ENCODE measurements around the gene SIM2. TPM values are rescaled to one million over a fixed set of nuclear protein-coding genes. Genes with fewer than 3 reads are reported as not detected.

The SIM2 gene
- total RNA-seq, 1 experiment from 2014 or later = not detected

- Mint-ChIP-seq H3K4me3 (no peak overlapping the region), H3K36me3 (ENCODE audit: insufficient read depth in 1 of 3, low read depth in 3 of 3) (peaks cover 1 to 26% (median 10%) of the 10 kb centered on the region in 3 experiments; a peak in 5 of 7 replicates), H3K27me3 (ENCODE audit: low read depth) (peaks cover 99% of the 10 kb centered on the region), H3K9me3 (peaks cover 20 to 29% of the 10 kb centered on the region in 2 experiments), H3K27ac (no peak overlapping the region), H3K4me1 (peaks cover 9 to 10% of the 10 kb centered on the region in 2 experiments)
- no peak overlapping the region for H3T11ph ChIP-seq (ENCODE audit: low read length)
- no peaks in the 10 kb centered on the region for H4K20me1 ChIP-seq (ENCODE audit: control insufficient read depth, insufficient read depth, insufficient read length)
- H3K79me2 ChIP-seq (ENCODE audit: insufficient read depth, low read length) = no peaks in the 10 kb centered on the region
- DNase-seq = no peak
- H4K5ac ChIP-seq (ENCODE audit: insufficient read length, low read depth, low read length) = no peak overlapping the region
- no peak overlapping the region for H2BK5ac ChIP-seq (ENCODE audit: insufficient read length, low read length)
- H3K56ac ChIP-seq (ENCODE audit: insufficient read length, low read depth, low read length) = no peak overlapping the region
- no peak overlapping the region for H3K27ac ChIP-seq (ENCODE audit: insufficient read length, low read depth, low read length)
- no peak overlapping the region for H3K23ac ChIP-seq (ENCODE audit: insufficient read length, low read depth, low read length)
- WGBS (ENCODE audit: extremely low coverage, insufficient read length, low lambda C conversion rate) = no CpG with 5 or more reads among the region's 2 CpGs
- no peak overlapping the region for H4K8ac ChIP-seq (replicated peaks; ENCODE audit: insufficient read length, low read depth, low read length)
- no peak overlapping the region for H3K14ac ChIP-seq (ENCODE audit: insufficient read depth, low read length)
- H3K27me3 ChIP-seq (ENCODE audit: insufficient read depth, low read length) = no peaks in the 10 kb centered on the region
- H2BK15ac ChIP-seq (ENCODE audit: low read depth, low read length) = no peak overlapping the region
- H3K23me2 ChIP-seq (ENCODE audit: insufficient read length, low read depth, low read length, poor library complexity, severe bottlenecking) = no peaks in the 10 kb centered on the region
- no peak overlapping the region for H2AK5ac ChIP-seq (ENCODE audit: insufficient read length, low read length)
- no peak overlapping the region for H2BK120ac ChIP-seq (ENCODE audit: low read depth, low read length, poor library complexity, severe bottlenecking)
- no peak overlapping the region for H4K91ac ChIP-seq (ENCODE audit: insufficient read length, low read depth, low read length)
- no peak overlapping the region for H2AFZ ChIP-seq (ENCODE audit: low read length)
- no peak for TF ChIP-seq CTCF (conservative IDR thresholded peaks at IDR 0.05)
- no peak overlapping the region for H3K18ac ChIP-seq (ENCODE audit: insufficient read length, low read depth, low read length)
- no peak overlapping the region for H2BK20ac ChIP-seq (ENCODE audit: low read depth, low read length, poor library complexity, severe bottlenecking)
- H3K79me1 ChIP-seq (ENCODE audit: insufficient read depth, low read depth, low read length, poor library complexity, severe bottlenecking) = no peaks in the 10 kb centered on the region
- no peak overlapping the region for H3K4me2 ChIP-seq (ENCODE audit: insufficient read depth, insufficient read length, low read length)
- no peak overlapping the region for H3K4ac ChIP-seq (ENCODE audit: low read depth, low read length)
- no peaks in the 10 kb centered on the region for H3K4me1 ChIP-seq (ENCODE audit: insufficient read depth, low read length)
- no peaks in the 10 kb centered on the region for H3K9me3 ChIP-seq (ENCODE audit: control insufficient read depth, low read depth, low read length)
- H2BK12ac ChIP-seq (ENCODE audit: insufficient read length, low read depth, low read length) = no peak overlapping the region
- no peak overlapping the region for H3K9ac ChIP-seq (ENCODE audit: extremely low read depth, insufficient read length, low read length)
These were observed 17.7 kb upstream of the SIM2 start for GRCh38 chr21:36681117-36681631.

Measured in H9 (cell line).